Measurements from ENCODE around the gene ARHGEF17. TPM values are rescaled to one million over a fixed set of nuclear protein-coding genes. Genes with fewer than 3 reads are reported as not detected.

The ARHGEF17 gene
- total RNA-seq, 3 donors from 2014 or later: 7.6 to 75.8 (median 13.6) TPM

DNA sequence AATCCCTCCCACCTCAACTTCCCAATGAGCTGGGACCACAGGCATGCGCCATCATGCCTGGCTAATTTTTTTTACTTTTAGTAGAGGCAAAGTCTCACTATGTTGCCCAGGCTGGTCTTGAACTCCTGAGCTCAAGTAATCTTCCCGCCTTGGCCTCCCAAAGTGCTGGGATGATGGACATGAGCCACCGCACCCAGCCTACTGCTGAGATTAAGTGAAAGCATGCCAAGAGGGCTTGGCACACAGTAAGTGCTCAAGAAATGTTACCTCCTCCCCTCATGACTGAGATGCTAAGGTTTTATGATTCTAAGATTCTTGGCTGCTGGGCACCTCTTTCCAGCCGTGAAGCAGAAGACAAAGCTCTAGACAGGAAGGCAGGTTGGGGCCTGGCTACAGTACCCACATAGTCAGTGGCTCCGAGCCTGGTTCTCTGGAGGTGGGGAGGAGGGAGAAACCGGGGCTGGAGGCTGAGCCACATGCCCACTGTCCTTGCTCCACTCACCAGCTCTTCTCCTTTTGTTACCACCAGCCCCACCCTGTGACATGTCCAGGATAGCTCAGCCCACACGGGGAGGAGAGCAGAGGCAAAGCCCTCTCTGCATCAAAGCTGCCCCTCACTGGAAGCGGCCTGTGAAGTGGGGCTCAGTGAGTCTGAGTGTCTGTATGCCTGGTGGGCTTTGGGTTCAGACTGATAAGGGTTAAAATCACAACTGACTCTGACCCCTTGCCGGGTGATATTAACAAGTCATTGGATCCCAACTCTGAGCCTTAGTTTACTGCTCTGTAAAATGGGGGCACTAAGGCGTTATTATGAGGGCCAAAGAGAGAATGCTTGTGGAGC, 12.9 kb downstream of the ARHGEF17 start:
- TF ChIP-seq, protein P1, sequence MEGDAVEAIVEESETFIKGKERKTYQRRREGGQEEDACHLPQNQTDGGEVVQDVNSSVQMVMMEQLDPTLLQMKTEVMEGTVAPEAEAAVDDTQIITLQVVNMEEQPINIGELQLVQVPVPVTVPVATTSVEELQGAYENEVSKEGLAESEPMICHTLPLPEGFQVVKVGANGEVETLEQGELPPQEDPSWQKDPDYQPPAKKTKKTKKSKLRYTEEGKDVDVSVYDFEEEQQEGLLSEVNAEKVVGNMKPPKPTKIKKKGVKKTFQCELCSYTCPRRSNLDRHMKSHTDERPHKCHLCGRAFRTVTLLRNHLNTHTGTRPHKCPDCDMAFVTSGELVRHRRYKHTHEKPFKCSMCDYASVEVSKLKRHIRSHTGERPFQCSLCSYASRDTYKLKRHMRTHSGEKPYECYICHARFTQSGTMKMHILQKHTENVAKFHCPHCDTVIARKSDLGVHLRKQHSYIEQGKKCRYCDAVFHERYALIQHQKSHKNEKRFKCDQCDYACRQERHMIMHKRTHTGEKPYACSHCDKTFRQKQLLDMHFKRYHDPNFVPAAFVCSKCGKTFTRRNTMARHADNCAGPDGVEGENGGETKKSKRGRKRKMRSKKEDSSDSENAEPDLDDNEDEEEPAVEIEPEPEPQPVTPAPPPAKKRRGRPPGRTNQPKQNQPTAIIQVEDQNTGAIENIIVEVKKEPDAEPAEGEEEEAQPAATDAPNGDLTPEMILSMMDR (IDR thresholded peaks at IDR 0.05): no peak
- DNase-seq (no peak), ATAC-seq (no peak)
- Histone ChIP-seq H3K4me3 (no peak overlapping the region), H3K4me1 (ENCODE audit: low read depth) (peaks cover 16% of the 10 kb centered on the region), H3K9me3 (no peaks in the 10 kb centered on the region), H3K36me3 (ENCODE audit: low read depth) (no peaks in the 10 kb centered on the region)
- intact Hi-C loops (cut with DNase I, micrococcal nuclease): no loop called here

DNA sequence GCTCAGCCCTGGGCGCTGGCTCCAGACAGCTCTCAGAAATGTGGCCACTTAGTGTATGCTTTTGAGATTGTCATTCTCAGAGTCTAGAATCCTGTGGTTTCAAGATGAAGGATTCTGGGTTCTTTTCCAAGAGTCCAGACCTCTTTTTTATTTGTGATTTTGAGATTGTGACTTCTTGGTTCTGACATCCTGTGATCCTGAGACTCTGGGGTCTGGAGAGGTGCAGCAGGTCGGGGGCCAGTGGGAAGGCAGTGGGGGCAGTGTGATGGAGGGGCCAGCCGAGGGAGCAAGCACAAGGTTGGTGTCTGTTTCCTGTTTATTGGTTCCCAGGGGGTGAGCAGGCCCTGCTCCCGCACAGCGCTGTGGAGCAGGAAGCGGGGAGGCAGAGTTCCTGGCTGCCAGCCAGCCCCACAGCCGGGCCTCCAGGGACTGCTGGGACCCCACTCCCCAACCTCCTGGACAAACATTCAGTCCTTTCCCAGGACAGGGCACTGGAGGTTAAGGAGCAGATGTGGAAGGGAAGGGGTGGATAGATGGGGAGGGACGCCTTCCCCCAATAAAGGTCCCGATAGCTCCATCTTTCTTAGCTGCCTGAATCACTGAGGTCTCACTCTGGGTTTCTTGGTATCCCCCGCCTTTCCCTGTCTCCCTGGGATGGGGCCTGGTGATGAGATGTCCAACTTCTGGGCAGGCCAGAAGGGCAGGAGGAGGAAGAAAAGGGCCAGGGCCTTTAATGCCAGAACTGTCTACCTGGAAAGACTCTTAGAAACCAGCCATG, 13.7 kb downstream of the ARHGEF17 start:
- Histone ChIP-seq H3K36me3 (ENCODE audit: low read depth) (no peaks in the 10 kb centered on the region), H3K4me3 (no peak overlapping the region), H3K9me3 (no peaks in the 10 kb centered on the region), H3K4me1 (ENCODE audit: low read depth) (peaks cover 16% of the 10 kb centered on the region)
- peak; percentile 11 for ATAC-seq
- TF ChIP-seq, protein P1 (IDR thresholded peaks at IDR 0.05): no peak
- intact Hi-C loops (cut with DNase I, micrococcal nuclease): no loop called here
- peak in 2 of 3 donors; percentile 25 to 55 for DNase-seq

- TF ChIP-seq, protein P1 (IDR thresholded peaks at IDR 0.05): no peak
- no peaks in the 10 kb centered on the region for H3K36me3 ChIP-seq (ENCODE audit: low read depth)
- no peak overlapping the region for H3K4me3 ChIP-seq
- DNase-seq: no peak
- ATAC-seq: no peak
- peaks cover 16% of the 10 kb centered on the region for H3K4me1 ChIP-seq (ENCODE audit: low read depth)
- intact Hi-C loops (cut with DNase I, micrococcal nuclease): no loop called here
- no peaks in the 10 kb centered on the region for H3K9me3 ChIP-seq
Measured at GRCh38 chr11:73322382-73323306, 14.6 kb downstream of the ARHGEF17 start.

DNA sequence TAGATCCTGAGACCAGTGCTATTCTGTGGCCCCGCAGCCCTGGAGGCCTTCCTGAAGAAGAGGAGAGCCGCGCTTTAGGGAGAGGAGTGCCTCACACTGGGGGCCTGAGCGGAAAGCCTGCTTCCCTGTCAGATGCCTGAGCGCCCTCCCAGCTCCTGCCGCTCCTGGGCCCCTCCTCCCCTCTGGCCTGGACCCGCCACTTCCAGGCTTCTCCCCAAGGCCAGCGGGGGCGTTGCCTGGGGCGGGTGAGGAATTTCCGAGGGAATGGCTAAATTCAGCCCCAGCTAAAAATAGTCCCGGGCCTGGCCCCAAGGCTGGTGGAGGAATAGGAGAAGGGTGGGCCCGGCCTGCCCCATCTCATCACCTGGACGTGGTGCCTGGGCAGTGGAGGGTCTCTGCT, 15.4 kb downstream of the ARHGEF17 start:
- peak; percentile 36 for ATAC-seq
- H3K4me1 ChIP-seq (ENCODE audit: low read depth): peaks cover 16% of the 10 kb centered on the region
- H3K36me3 ChIP-seq (ENCODE audit: low read depth): no peaks in the 10 kb centered on the region
- H3K4me3 ChIP-seq: no peak overlapping the region
- H3K9me3 ChIP-seq: no peaks in the 10 kb centered on the region
- intact Hi-C loops (cut with DNase I, micrococcal nuclease): no loop called here
- TF ChIP-seq, protein P1 (IDR thresholded peaks at IDR 0.05): no peak
- DNase-seq: peak; percentile 54 to 71 (median 64)

GRCh38 chr11:73324116-73324515, 16.0 kb downstream of the ARHGEF17 start:
- DNase-seq (no peak), ATAC-seq (no peak)
- Histone ChIP-seq H3K4me1 (ENCODE audit: low read depth) (peaks cover 16% of the 10 kb centered on the region), H3K9me3 (no peaks in the 10 kb centered on the region), H3K36me3 (ENCODE audit: low read depth) (no peaks in the 10 kb centered on the region), H3K4me3 (no peak overlapping the region)
- intact Hi-C loops (cut with DNase I, micrococcal nuclease): no loop called here
- TF ChIP-seq, protein P1 (IDR thresholded peaks at IDR 0.05): no peak
